IPS-18c (cell line): ENCODE measurements around the gene APLP2.
"Not testable (repeated sequence)": the region's sequence is repeated elsewhere in the genome, so short reads cannot be mapped to it uniquely, and the experiment has no call there.

Source experiments
- H3K4me3 ChIP-seq: 2 replicates; pipeline ENCODE4 v1.7.0; 2013; ENCODE audit warnings: low read depth, mild to moderate bottlenecking, low read length, moderate library complexity; ENCODE audit not compliant: insufficient read depth
- H3K9me3 ChIP-seq: one replicate; pipeline ENCODE4 v1.6.1; 2013; ENCODE audit warnings: mild to moderate bottlenecking, low read length, moderate library complexity; ENCODE audit not compliant: control insufficient read depth, insufficient read depth

APLP2 gene

DNA sequence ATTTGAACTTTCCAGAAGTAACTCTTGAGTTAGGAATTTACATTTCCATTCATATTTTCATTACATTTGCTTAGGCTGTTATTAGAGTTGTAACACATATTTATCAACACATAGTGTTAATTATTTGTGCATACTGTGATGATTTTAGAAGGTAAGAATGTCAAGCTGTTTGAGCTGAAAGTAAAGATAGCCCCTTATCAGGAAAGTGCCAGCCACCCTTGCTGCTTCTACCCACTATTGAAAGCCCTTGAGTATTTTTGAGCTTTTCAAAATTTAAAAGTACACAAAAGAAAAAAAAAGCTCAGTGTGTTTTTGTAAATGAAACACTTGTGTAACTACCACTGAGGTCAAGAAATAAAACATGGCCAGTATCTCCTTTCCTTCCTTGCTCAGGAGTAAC is 8.0 kb downstream of the APLP2 start:
- Histone ChIP-seq H3K4me3 (no peak overlapping the region), H3K9me3 (no peaks in the 10 kb centered on the region)

GRCh38 chr11:130078080-130078479 is 8.4 kb downstream of the APLP2 start:
- Histone ChIP-seq H3K4me3 (no peak overlapping the region), H3K9me3 (no peaks in the 10 kb centered on the region)

DNA sequence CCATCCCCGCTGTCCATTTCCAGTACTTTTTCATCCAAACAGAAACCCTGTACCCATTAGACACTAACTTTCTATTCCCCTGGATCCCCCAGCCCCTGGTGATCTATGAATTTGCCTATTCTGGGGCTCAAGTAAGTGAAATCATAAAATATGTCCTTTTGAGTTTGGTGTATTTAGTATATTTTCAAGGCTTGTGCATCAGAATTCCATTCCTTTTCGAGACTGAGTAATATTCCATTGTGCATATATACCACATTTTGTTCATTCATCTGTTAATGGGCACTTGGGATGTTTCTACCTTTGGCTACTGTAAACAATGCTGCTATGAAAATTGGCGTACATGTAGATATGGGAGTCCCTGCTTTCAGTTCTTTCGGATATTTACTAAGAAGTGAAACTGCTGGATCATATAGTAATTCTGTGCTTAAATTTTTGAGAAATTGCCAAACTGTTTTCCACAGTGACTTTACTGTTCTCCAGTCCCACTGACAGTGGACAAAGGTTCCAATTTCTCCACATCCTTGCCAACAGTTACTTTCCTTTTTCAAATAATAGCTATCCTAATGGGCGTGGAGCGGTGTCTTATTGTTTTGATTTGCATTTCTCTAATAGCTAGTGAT is 16.1 kb downstream of the APLP2 start:
- Histone ChIP-seq H3K9me3 (peaks cover 4% of the 10 kb centered on the region), H3K4me3 (no peak overlapping the region)

DNA sequence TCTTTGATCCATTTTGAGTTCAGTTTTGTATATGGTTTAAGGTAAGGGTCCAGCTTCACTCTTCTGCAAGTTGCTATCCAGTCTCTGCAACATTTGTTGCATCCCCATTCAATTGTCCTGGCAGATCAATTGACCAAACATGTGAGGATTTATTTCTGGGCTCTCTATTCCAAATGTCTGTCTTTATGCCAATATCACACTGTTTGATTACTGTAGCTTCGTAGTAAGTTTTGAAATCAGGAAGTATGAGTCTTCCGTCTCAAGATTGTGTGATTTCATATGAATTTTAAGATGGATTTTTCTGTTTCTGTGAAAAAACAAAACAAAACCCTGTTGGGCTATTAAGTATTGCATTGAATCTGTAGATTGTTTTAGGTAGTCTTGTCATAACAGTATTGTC is 17.0 kb downstream of the APLP2 start:
- Histone ChIP-seq H3K4me3 (no peak overlapping the region), H3K9me3 (peaks cover 4% of the 10 kb centered on the region)

DNA sequence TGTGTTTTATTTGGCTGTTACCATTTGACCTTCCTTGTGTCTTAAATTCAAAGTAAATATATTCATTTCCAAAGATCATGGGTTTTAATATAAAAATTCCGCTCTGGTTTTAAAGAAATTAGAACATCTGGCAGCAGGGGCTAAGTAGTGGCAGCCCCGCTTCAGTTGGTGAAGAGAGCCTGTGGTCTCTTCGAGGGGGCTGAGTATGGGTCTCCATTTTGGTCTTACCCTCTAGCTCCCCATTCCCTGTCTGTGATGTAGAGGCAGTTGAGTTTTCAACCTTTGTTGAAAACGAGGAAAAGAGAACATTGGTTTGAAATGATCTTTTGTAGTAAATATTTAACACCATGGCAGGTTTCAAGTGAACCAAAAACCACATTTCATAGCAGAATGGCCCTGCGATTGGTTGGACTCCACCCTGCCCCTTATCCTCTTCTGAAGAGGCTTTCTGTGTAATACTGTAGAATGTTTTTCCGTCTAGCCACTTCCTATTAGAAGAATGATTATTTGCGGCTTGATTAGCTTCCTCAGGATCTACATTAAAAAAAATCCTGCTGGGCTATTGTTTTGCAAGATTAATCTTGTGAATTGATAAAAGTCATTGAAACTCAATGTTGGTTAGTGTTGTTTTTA is 17.7 kb downstream of the APLP2 start:
- Histone ChIP-seq H3K9me3 (peaks cover 4% of the 10 kb centered on the region), H3K4me3 (no peak overlapping the region)

- H3K9me3 ChIP-seq: peaks cover 4% of the 10 kb centered on the region
- no peak overlapping the region for H3K4me3 ChIP-seq
Observed at GRCh38 chr11:130088217-130088616, 18.5 kb downstream of the APLP2 start.

- no peak overlapping the region for H3K4me3 ChIP-seq
- H3K9me3 ChIP-seq: peaks cover 4% of the 10 kb centered on the region
Observed at GRCh38 chr11:130088919-130089673, 19.4 kb downstream of the APLP2 start.

- Histone ChIP-seq H3K9me3 (peaks cover 4% of the 10 kb centered on the region), H3K4me3 (no peak overlapping the region)
Observed at GRCh38 chr11:130089674-130090073, 20.0 kb downstream of the APLP2 start.

DNA sequence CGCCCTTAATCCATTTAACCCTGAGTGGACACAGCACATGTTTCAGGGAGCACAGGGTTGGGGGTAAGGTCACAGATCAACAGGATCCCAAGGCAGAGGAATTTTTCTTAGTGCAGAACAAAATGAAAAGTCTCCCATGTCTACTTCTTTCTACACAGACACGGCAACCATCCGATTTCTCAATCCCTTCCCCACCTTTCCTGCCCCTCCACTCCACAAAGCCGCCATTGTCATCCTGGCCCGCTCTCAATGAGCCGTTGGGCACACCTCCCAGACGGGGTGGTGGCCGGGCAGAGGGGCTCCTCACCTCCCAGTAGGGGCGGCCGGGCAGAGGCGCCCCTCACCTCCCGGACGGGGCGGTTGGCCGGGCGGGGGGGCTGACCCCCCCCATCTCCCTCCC is 20.8 kb downstream of the APLP2 start:
- not testable (repeated sequence) for H3K9me3 ChIP-seq, H3K4me3 ChIP-seq

- not testable (repeated sequence) for H3K9me3 ChIP-seq, H3K4me3 ChIP-seq
Observed at GRCh38 chr11:130091169-130091568, 21.5 kb downstream of the APLP2 start.

- peaks cover 4% of the 10 kb centered on the region for H3K9me3 ChIP-seq
Observed at GRCh38 chr11:130092661-130093060, 23.0 kb downstream of the APLP2 start.

DNA sequence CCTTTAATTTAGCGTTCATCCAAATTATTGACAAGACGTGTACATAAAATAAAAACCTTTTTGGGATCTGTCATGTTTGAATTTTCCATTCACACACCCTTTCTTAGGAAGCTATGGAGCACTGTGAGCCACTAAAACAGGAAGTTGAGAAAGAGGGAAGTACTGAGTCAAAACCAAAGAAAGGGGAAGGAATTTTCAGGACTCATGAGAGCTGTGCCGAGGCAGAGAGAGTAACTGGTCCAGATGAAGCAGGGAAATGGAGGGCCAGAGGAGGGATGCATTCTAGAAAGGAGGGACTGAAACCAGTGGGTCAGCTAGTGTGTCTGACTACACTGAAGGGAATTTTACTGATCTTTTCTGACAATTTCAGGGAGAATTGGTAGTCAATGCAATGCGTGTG is 24.9 kb downstream of the APLP2 start:
- H3K4me3 ChIP-seq: no peak overlapping the region
- H3K9me3 ChIP-seq: peaks cover 2% of the 10 kb centered on the region

More at GRCh38 chr11:130092661-130093060, 23.0 kb downstream of the APLP2 start:
- H3K4me3 ChIP-seq: no peak overlapping the region

GRCh38 chr11:130095326-130095725 is 25.6 kb downstream of the APLP2 start:
- no peaks in the 10 kb centered on the region for H3K9me3 ChIP-seq

DNA sequence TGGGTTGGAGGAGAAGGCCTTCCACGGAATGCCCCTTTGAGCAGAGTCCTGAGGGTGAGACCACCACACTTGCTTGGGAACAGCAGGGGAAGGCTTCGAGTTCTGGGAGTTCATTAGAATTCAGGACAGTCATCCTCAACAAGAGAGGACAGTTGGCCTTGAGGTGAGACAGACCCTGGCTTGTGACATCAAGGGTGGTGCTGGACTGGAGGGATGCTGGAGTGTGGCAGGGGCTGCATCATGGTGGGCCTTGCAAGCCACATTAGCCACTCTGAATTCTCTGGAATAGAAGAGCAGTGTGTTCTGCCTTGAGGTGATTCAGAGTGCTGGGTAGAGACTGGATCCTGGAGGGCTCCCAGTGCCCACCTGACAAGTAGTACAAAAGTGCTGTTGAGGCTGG is 26.3 kb downstream of the APLP2 start:
- no peaks in the 10 kb centered on the region for H3K9me3 ChIP-seq
- no peak overlapping the region for H3K4me3 ChIP-seq

More at GRCh38 chr11:130095326-130095725, 25.6 kb downstream of the APLP2 start:
- no peak overlapping the region for H3K4me3 ChIP-seq

GRCh38 chr11:130096823-130097222 is 27.1 kb downstream of the APLP2 start:
- H3K4me3 ChIP-seq: no peak overlapping the region
- no peaks in the 10 kb centered on the region for H3K9me3 ChIP-seq

GRCh38 chr11:130097285-130097684 is 27.6 kb downstream of the APLP2 start:
- no peaks in the 10 kb centered on the region for H3K9me3 ChIP-seq
- H3K4me3 ChIP-seq: no peak overlapping the region

- H3K4me3 ChIP-seq: no peak overlapping the region
- H3K9me3 ChIP-seq: no peaks in the 10 kb centered on the region
Observed at GRCh38 chr11:130099356-130099755, 29.7 kb downstream of the APLP2 start.

- H3K4me3 ChIP-seq: no peak overlapping the region
- H3K9me3 ChIP-seq: no peaks in the 10 kb centered on the region
Observed at GRCh38 chr11:130100381-130101095, 30.8 kb downstream of the APLP2 start.
